ENCODE measurements around the gene CNTD1.

CNTD1 gene

DNA sequence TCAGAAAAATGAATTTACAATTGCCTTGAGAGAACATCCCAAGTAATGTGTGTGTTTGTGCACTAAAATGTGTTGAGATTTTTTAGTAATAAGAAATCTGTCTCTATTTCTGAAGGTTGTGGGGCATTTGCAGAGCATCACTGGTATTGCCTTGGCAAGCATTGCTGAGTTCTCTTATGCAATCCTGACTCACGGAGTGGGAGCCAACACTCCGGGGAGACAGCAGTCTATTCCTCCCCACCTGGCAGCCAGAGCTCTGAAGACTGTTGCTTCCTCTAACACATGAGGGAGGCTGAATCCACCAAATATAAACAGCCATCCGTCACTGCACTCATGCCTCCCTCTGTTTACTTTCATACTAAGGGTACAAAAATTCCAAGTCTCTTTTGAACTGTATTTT, 10.6 kb downstream of the CNTD1 start:
- DNase-seq = no peak

- no peak for DNase-seq
Measured at GRCh38 chr17:42814633-42815399, 16.2 kb downstream of the CNTD1 start.

- no peak for DNase-seq
Measured at GRCh38 chr17:42817866-42818265, 19.2 kb downstream of the CNTD1 start.

DNA sequence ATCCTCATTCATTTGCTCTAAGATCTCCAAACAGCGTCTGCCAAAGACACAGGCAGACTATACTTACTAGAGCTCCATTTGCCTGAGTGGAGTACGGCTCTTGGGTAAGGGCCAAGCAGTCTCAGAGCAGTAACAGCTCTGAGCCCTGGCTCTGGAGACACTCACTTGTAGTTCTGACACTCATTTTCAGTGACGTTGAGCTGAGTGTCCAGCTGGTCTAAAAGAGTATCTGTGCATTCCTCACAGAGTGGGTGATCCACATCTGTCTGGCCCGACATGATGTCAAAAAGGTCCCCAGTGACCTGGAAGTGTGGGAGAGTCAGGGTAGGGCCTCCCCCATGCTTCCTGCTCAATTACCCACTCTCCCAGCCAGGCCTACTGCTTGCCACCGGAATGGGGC, 19.7 kb downstream of the CNTD1 start:
- DNase-seq = no peak

DNA sequence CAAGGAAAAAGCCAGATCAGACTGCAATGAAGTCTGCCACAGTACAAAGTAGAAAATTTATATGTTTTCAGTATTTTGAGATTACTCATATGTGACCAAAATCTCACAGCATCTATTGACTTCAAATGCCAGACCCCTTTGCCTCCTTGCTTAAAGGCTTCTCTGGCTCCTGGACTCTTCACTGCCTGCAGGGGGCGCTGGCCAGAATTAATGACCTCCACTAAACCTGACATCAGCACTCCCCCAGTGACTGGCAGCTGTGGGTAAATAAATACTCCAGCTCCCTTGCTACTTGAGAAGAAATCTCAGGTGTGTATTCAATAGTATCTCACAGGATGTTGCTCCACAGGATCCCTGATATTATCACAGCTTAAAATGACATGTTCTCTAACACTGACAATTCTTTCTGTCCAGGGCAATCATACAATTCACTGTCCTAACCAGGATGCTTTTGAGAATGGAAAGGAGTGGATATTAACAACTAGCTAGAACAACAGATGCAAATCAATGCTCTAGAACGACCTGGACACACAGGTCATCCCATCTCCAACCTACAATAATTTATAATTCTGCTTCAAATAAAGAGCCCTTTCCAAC, 21.4 kb downstream of the CNTD1 start:
- peak; percentile 15 to 60 for DNase-seq

DNA sequence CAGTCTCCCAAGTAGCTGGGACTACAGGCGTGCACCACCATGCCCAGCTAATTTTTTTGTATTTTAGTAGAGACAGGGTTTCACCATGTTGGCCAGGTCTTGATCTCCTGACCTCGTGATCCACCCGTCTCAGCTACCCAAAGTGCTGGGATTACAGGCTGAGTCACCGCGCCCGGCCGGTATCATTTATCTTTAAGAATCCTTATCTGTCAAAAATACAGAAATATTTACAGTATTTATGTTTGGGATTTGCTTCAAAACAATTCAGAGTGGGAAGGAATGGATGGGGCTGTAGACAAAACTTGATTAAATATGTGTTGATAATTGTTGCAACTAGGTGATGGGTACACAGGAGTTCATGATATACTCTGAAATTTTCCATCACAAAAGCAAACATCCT, 22.5 kb downstream of the CNTD1 start:
- DNase-seq = no peak

GRCh38 chr17:42827472-42827871, 28.8 kb downstream of the CNTD1 start:
- no peak for DNase-seq

GRCh38 chr17:42830971-42831370, 32.3 kb downstream of the CNTD1 start:
- no peak for DNase-seq

GRCh38 chr17:42832213-42832933, 33.7 kb downstream of the CNTD1 start:
- no peak for DNase-seq

- DNase-seq = peak; percentile 67 to 84
Measured at GRCh38 chr17:42832934-42833766, 34.5 kb downstream of the CNTD1 start, which contains the start of gene PSME3. Gene PSME3, plus strand, starts transcription at chr17:42833397. Its CDS starts 235 bp downstream, at chr17:42833632.

DNA sequence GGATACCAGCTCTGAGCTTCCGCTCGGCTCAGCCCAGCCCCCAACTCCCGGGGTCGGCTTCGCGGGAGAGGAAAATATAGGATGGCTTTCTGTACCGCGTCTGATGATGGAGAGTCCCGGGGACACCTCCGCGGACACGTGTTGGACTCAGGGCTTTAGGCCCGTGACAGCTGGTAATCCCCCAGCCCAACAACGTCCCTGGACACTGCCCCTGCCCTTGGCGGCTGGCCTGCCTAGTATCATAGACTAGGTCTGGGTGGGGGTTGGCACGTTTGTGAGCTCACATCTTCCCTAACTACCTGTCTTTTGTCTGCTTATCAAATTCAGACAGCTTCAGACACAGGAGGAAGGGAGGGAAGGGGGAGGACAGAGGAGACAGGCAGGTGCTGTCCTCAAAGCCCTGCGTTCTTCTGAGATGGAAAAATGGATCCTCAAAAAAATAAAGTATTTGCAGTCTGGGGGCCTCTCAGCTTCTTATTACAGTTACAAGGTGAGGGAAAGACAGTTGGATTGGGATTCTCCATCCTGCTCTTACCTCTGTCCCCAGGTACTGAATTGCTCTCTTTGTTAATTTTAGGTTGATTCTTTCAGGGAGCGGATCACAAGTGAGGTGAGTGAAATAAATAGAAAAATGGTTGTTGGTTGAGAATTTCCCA, 35.2 kb downstream of the CNTD1 start:
- no peak for DNase-seq

DNA sequence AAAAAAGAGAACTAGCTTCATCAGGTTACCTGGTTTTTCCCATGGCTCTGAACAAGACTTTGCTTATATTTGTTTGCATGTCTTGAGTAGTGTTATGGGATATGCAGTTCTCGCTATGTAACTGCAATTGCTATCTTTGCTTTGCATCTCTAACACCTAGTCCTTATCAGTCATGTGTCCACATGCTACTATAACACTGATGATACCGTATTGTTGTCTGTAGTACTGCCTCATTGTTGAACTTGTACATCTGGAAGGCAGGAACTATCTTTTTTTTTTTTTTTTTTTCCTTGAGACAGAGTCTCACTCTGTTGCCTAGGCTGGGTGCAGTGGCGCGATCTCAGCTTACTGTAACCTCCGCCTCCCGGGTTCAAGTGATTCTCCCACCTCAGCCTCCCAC, 37.1 kb downstream of the CNTD1 start:
- no peak for DNase-seq

DNA sequence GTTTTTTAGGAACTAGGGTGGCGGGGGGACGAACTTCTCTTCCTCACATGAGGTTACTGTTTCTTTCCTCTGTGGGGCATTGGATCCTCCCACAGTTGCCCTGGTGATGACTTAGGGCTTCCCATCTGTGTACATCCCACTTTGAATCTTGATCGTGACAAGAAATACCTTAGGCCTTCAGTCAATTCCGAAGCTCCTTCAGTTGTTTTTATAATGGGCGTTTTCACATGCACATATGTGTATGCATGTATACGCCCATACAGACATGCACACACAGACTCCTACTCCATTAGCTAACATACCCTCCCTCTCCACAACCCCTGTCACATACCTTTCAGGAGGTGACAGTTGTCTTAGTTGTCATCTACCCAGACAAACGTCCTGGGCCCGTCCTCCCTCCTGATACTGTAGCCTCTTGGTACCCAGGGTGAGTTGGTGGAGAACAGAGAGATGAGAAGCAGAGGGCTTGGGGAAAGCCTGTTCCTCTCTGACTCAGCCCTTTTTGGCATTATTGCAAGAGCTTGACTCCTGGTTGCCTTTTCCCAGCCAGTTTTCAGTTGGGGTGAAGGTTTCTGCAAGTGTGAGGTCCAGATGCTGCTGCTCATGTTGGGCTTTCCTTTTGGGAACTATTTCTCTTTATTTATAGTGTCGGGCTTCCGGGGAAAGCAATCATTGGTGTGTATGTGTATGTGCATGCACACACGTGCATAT, 43.5 kb downstream of the CNTD1 start:
- no peak for DNase-seq

- DNase-seq = peak; percentile 49 to 55
Measured at GRCh38 chr17:42843358-42843934, 44.8 kb downstream of the CNTD1 start.

GRCh38 chr17:42844271-42844670, 45.6 kb downstream of the CNTD1 start, which contains the start of gene AOC2:
Gene AOC2, plus strand, starts transcription at chr17:42844580. Its CDS starts 47 bp downstream, at chr17:42844627.
- no peak for DNase-seq

DNA sequence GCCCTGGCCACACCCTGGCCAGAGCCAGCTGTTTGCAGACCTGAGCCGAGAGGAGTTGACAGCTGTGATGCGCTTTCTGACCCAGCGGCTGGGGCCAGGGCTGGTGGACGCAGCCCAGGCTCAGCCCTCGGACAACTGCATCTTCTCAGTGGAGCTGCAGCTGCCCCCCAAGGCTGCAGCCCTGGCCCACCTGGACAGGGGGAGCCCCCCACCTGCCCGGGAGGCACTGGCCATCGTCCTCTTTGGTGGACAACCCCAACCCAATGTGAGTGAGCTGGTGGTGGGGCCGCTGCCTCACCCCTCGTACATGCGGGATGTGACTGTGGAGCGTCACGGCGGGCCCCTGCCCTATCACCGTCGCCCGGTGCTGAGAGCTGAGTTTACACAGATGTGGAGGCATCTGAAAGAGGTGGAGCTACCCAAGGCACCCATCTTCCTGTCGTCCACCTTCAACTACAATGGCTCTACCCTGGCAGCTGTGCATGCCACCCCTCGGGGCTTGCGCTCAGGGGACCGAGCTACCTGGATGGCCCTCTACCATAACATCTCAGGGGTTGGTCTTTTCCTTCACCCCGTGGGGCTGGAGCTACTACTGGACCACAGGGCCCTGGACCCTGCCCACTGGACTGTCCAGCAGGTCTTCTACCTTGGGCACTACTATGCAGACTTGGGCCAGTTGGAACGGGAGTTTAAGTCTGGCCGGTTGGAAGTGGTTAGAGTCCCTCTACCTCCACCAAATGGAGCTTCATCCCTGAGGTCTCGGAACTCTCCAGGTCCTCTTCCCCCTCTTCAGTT, 46.3 kb downstream of the CNTD1 start:
- DNase-seq = no peak

- DNase-seq = no peak
Measured at GRCh38 chr17:42845556-42845917, 46.9 kb downstream of the CNTD1 start.

- no peak for DNase-seq
Measured at GRCh38 chr17:42845918-42846593, 47.4 kb downstream of the CNTD1 start.

- DNase-seq = no peak
Measured at GRCh38 chr17:42846594-42847280, 48.1 kb downstream of the CNTD1 start.
